ENCODE measurements around the gene BBS5.

BBS5 gene

GRCh38 chr2:169542433-169542832, 63.1 kb downstream of the BBS5 start:
- DNase-seq (ENCODE audit: low read depth, low spot score): no peak
- ChIA-PET CTCF (no interaction called here), POLR2A (interaction anchor here (0.5 kb wide), 1 partner anchor 50 kb away, joined by 5 read pairs; no protein-coding TSS in a partner anchor)
- TF ChIP-seq CTCF (IDR thresholded peaks at IDR 0.05; ENCODE audit: insufficient read depth, low read length, missing control alignments): no peak
- no peak overlapping the region for H3K4me3 ChIP-seq (ENCODE audit: low read depth, low read length)

GRCh38 chr2:169546756-169547155, 67.5 kb downstream of the BBS5 start:
- CTCF ChIA-PET: no interaction called here
- no peak for TF ChIP-seq CTCF (IDR thresholded peaks at IDR 0.05; ENCODE audit: insufficient read depth, low read length, missing control alignments)

More at GRCh38 chr2:169546756-169547155, 67.5 kb downstream of the BBS5 start:
- no peak for DNase-seq (ENCODE audit: low read depth, low spot score)
- no peak overlapping the region for H3K4me3 ChIP-seq (ENCODE audit: low read depth, low read length)
- POLR2A ChIA-PET: no interaction called here

Data from AG04449 (cell line).